Measurements from ENCODE around the gene MAP2K6.

Gene MAP2K6

DNA sequence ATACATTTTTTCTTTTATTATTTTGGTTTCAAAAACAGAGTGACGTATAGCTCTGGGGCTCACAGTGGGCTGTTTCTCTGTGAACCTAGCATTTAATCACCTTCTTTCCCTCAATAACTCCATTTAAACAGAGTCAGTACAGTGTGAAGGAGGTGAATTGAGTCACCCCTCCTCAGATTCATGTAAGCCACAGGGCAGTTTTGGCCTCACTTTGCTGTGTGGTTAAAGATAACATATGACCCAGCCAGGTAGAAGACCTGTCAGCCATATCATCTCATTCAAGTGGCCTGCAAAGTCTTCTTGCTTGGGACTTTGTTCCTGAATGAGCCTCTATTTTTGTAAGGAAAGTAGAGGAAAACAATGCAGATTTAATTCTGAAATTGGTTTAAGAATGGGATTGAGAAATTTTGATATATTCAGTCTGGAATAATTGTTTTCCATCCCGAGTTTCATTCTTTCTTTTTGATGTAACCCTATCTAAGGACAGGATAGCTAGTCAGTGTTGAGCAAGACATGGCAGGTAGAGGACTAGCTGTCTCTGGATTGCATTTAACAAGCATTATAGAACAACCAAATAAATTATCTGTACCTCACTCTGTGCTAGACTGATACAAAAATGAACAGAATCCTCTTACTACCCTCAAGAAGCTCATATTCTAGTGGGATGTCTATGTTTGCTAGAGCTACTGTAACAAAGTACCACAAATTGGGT lies 13.1 kb downstream of the MAP2K6 start:
- no peak for DNase-seq

DNA sequence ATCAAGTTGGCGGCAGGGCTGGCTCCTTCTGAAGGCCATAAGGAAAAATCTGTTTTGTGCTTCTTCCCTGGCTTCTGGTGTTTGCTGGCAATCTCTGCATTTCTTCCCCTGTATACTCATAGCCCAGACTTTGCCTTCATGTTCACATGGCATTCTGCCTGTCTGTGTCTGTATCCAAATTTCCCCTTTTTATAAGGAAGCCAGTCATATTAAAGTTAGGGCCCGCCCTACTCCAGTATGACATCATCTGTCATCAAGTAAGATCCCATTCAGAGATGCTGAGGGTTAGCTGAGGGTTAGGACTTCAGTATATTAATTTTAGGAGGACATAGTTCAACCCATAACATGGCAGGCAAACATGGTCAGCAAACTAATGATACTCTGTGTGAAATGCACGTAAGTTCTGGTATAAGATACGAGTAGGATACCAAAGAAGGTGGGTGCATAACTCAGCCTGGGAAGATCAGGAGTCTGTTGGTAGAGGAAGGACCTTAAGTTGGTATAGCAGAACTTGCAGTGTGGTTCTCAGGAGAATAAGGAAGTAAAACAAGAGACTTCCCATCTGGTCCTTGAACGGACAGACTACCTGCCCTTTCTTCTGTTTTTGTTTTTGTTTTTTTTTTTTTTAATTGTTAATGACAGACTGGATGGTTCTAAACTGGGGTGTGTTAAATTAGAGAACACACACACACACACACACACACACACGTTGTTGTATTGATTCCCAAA lies 13.9 kb downstream of the MAP2K6 start:
- DNase-seq = no peak

DNA sequence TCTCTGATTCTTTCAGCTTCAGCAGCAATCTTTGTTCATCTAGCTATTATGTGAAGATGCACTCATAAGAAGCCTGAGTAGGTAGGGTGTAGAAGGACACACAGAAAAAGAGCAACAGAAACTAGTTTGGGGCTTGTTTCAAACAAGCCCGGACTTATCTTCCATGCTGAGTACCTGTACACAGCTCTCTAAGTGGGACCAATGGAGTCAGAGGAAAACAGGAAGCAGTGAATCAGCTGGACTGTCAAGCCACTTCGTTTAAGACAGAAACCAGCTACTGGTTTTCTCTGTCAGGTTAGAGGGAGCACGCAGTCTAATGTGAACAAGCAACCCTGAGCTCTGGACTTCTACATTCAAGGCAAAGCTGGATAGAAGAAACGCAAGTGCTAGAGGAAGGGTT lies 16.0 kb downstream of the MAP2K6 start:
- no peak for DNase-seq

DNA sequence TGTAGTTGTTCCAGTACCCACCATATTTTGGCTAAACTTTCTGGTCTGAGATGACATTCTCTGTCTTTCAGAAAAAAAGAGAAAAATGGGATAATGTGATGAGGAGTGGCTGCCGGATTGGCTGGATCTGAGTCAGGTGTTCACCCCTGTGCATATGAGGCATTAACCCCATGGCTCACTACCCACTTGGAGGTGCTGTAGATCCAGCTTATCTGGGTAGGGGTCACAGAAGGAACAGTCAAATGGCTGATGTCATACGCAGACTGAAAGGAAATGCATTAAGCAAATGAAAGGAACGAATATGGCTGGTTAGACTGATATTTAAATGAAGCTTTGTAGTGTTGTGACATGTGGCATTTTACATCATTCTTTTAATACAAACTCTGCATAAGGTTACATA lies 17.3 kb downstream of the MAP2K6 start:
- DNase-seq = no peak

DNA sequence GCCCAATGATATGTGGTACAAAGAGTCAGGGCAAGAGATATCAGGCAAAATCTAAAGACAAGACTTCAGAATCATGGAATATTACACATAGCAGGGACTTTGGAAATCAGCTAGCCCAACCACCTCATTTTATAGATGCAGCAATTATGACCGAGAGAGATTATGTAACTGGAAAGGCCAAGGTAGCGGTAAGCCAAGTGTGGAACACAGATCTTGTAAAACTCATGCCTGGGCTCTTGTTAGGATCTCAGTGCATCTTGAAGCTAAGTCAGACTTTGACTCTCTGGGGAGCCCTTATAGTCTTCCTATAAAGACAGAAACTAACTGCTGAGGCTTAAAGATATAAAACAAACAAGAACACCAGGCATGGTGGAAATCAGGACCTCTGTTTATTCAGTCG lies 18.6 kb downstream of the MAP2K6 start:
- no peak for DNase-seq

DNA sequence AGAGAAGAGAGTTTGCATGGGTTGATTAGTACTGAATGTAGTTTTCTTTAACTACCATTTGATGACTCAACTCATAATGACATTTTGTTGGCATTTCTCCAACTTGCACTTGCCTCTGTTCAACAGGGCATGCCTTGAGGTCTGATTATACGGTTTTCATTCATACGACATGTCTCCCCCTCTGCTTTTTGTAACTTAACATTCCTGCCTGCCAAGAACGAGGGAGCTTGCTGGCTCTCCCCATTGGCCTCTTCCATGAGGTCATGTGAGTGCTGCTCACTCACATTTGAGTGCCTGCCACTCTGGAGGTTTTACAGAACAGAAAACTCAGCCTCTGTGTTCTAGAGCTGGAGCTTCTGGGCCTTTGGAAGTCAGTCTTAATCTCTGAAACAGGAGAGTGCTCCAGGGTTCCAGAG lies 19.7 kb downstream of the MAP2K6 start:
- DNase-seq = no peak

DNA sequence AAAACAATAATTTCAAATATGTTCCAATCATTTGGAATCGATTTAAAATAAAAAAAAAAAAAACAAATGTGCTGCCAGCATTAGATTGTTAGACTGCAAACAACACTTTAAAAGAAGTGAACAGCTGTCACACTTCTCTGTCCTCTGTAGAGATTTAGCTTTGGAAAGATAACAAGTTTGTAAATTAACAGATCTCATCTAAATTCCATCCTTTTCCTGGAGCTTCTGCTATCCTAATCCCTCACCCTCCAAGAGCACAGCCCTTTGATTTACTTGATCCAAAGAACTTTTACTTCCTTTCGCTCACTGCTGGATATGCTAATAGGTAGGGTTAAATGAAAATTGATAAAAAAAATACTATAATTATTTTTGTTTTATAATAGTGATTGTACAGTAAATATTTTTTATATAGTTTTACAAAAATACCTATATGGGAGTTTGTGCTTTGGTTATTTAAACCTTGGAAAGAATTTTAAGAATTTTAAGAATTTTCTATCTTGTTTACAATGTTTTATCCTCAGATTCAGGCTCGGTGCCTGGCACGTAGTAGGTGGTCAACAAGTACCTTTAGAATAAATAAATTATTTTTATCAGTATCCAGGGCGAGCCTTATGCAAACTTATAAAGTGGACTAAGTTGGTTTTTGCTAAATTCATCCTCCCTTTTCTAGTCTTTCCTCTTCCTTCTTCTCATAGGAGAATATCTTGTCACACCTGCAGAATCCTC lies 21.6 kb downstream of the MAP2K6 start:
- no peak for DNase-seq

DNA sequence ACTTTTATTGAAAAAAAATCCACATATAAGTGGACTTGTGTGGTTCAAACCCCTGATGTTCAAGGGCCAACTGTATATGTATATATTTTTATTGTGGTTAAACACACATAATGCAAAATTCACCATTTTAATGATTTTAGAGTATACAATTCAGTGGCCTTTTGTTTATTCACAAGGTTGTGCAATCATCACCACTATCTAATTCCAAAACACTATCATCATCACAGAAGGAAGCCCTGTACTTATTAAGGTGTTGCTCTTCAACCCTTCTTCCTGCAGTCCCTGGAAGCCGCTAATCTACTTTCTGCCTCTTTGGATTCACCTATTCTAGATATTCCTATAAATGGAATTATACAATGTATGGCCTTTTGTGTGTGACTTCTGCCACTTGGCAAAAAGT lies 23.0 kb downstream of the MAP2K6 start:
- no peak for DNase-seq

DNA sequence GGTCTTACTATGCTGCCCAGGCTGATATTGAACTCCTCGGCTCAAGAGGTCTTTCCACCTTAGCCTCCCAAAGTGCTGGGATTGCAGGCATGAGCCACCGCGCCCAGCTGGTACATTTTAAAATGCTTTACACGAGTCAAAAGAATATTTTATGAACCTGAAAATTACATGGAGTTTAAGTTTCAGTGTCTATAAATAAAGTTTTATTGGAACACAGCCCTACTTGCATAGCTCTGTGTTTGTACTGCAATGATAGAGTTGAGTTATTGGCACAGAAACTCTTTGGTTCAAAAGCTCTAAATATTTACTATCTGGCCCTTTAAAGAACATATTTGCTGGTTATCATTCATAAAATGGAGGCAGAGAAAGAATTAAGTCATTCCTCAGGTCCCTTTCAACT lies 24.3 kb downstream of the MAP2K6 start:
- no peak for DNase-seq

DNA sequence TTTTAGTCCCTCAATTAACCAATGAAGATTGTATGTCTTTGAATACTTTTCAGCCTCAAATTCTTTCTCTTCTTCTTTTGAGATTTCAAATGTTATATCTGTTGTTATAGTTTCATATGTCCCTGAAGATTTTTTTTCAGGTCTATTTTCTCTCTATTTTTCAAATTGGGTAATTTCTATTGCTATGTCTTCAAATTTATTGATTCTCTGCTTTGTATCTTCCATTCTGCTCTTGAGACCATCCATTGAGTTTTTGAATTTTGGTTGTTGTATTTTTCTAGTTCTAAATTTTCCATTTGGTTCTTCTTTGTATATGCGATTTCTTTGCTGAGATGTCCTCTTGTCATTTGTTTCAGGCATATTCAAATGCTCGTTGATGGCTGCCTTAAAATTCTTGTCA lies 26.7 kb downstream of the MAP2K6 start:
- no peak for DNase-seq

DNA sequence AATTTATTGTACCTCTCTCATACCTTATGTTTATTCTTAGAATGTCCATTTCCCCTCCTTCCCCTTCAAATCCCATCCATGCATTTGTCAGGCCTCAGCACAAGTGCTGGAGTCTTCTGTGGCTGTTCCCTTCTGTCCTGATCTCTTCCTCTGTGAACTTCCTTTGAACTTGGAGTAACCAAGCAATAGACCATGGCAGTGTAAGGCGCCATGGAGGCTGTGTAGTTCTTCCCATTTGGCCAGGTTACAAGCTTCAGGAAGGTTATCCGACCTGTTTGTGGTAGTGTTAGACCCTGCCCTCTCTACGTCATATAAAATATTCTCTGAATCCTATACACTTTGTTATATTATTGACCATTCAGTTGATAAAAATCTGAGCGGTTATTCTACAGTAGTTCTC lies 28.6 kb downstream of the MAP2K6 start:
- no peak for DNase-seq

DNA sequence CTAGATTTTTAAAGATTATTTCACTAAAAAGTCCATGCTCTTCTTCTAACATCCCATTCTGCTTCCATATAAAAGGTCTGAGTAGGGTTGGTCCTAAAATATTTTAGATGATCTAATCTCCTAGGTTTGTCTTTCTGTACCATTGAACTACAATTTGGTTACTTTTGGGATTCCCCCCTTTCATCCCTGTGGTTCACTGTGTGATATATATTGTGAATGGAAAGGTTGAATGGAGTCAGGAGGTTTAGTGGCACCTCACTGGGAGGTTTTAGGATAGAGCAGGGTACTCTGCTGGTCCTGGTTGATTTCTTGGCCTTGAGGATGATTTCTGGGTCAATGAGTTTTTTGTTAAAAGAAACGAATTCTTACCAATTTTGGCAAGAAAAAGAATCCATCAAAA lies 29.5 kb downstream of the MAP2K6 start:
- DNase-seq = no peak

DNA sequence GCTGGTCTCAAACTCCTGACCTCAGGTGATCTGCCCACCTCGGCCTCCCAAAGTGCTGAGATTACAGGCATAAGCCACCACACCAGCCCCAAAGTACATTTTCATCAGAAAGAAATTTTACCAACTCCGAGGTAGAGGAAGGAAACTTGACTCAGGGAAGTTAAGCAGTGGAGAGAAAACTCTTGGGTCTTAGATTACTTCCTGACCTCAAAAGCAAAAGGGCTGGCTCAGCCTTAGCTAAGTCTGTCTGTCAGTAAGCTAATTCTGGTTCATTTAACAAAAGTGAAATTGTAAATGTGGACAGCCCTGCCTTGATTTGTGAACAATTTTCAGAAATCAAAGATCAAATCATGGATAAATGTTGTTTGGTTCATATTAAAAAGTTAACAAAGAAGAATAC lies 30.6 kb downstream of the MAP2K6 start:
- DNase-seq = no peak

DNA sequence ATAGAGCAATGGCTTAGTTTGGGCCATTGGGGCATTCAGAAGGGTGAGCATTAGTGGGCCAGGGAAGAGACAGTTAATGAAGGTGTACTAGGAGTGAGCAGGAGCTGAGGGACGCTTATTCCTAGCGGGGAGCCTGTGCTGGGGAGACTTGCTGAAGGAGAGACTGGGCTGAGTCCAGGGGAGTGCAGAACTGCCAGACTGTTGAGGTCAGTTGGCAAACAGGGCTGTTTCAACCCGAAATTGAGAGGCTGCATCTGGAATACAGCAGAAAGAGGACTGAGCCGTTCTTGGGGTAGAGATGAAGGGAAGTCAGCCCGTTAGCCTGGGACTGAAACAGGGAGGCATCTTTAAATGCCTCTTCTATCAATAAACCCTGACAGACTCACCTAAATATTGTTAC lies 33.2 kb downstream of the MAP2K6 start:
- no peak for DNase-seq

DNA sequence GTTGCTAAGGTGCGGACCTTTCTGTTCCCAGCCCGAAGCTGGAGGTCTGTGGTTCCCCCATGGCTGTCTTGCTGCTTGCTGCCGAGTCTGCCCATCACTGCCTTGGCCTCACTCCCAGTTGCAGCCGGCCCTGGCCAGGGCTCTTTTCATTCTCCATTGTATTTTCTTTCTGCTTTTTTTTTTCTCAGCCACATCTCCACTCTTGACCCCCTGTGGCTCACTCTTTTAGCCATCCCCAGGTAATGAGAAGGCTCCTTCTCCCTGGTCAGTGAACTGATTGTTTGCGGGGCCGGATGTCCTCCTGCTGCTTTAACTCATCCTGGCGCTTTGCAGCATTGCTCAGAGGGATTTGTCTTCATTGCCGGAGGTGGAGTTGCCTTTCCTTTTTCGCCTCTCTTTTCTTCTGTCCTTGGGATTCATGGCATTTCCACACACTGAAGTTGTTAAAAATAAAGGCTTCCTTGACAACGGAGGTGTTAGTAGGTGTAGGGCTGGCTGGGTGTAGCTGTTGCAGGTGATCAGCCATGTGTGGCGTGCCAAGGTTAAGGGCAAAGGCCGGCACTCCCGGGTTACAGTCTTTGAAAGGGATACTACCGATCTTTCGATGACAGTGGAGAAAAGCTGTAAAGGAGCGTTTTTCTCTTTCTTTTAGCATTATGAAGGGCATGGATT lies 34.1 kb downstream of the MAP2K6 start:
- no peak for DNase-seq

DNA sequence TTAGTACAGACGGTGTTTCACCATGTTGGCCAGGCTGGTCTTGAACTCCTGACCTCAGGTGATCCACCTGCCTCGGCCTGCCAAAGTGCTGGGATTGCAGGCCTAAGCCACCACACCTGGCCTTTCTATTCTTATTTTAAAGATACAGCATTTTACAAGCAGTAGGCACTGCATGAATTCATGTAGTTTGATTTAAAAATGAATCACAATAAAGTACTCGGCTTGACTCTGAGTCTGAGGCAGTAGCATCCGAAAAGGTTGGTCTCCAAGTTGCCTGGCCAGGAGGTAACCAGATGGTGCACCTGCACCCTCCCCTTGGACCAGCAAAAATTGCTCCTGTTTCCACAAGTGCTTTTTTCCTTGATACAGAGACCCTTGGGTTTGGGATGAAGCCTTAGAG lies 35.6 kb downstream of the MAP2K6 start:
- DNase-seq = no peak

DNA sequence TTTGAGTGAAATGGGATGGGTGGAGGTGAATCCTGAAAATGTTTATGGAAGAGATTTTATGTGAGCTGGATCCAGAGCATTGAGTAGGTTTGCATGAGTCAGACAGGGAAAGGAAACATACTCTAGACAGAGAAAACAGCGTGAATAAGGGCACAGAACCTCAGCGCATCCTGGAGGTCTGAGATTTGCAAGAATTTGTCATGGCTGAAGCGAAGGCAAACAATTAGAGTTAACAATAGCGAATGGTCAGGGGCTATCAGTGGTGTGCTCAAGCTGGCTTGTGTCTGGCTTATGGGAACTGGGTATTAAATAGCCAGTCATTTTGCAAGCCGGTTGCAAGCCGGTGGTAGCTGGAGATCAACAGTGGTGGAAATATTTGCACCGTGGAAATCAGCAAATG lies 36.4 kb downstream of the MAP2K6 start:
- no peak for DNase-seq

DNA sequence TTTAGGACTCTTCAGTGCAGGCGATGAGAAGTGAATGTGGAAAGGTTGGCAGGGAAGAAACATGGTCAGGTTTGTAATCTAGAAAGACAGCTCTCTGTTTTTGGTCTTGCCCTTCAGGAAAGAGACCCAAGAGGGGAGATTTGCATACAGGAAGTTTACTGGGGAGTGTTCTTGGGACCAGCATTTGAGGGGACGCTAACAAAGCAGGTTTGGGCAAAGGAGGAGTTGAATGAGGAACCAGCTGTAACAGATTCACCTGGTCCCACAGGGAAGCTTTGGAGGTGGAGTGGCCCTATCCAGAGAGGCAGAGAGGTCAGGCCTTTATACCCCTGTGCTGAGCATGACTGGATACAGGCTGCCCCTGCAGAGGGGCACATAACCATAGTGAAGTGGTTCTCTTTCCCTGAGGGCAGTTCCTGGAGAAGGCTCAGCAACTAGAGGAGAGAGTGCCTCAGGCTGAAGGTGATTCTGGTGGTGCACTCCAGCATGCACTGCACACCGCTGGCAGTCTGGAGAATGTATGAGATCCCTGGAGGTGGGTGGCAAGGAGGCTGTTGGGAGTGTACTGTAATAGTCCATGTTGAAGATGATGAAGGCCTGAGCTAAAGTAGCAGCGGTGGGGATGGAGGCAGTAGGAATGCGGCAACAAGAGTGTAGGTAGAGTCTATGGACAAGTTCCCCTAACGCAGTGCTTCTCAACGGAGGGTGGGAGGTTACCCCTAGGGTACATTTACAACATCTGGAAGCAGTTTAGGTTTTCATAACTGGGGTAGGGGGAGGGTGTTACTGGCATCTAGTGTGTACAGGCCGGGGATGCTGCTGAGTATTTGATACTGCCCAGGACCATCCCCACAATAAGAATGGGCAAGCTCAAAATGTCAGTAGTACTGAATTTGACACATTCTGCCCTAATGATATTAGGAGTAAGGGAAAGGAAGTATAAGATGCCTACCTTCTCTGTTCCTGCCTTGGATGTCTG lies 37.2 kb downstream of the MAP2K6 start:
- no peak for DNase-seq

DNA sequence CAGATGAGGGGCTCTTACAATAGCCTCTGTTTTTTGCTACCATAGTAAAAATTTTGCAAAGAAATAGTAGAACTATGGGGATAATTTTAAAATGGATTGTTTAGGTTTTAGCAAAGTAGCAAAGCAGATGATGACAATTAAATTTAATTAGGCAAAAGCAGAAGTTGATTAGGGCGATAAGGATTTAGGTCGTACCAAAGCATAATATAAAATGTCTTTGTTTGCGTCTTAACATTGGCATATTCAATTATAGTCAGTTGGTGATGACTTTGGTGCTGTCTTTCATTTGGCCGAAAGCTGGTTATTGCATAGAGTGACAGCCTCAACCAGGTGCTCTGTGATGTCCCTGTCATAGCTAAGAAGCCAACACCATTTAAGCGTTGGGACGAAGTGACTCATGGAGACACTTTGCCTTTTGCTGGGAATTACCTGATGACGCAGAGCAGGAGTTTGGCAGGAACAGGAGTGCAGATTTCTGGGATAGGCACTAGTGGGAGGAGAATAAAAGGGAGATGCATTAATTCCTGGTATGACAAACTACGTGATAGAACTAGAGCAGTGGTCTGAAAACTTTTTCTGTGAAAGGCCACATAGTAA lies 38.3 kb downstream of the MAP2K6 start:
- DNase-seq = no peak

DNA sequence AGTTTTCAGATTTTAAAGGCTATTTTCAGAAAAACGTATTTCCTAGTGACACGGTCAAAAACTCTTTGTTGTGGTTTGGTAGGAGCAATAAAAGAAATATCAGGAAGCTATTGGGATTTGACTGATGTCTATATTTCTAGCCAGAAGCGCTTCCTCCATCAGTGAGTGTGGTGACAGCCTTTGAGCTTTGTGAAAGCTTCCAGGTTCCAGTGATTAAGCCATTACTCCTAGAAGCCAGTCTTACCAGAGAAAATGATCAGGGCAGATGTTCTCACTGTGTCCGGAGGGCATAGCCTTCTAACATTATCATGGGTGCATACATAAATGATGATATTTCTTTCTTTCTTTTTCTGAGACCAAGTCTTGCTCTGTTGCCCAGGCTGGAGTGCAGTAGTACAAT lies 39.6 kb downstream of the MAP2K6 start:
- no peak for DNase-seq

DNA sequence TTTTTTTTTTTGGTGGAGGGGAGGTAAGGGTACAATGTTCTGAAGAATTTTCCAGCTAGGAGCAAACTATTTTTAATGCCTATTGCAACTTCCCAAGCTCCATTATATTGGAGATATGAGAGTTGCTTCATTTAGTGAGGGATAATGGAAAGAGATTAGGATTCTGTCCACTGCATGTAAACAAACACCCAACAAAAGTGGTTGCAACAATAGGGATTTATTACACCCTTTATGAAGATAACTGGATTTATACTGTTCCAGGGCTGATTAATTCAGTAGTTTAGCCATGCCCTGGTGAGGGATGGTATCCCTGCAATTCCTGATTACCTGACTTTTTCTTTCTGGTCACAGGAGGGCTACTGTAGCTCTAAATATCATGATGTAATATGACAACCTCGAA lies 40.5 kb downstream of the MAP2K6 start:
- no peak for DNase-seq

DNA sequence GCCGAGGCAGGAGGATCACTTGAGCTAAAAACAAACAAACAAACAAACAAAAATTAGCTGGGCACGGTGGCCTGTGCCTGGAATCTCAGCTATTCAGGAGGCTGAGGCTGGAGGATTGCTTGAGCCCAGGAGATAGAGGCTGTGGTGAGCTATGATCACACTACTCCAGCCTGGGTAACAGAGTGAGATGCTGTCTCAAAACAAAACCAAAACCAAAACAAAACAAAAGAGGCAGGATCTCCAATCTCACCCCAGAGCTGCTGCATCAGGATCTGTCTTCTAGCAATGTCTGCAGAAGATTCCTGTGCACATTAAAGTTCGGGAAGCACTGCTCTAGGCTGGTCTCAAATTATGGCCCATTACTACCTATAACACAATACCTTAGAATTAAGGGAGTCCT lies 43.1 kb downstream of the MAP2K6 start:
- DNase-seq = no peak

All from NK-92 treated with Interleukin-12 subunit alpha and Interleukin-12 subunit beta, amount 100 ng/mL, for 24 hours (cell line).